Activated CD8-positive, alpha-beta memory T cell treated with anti-CD3 and anti-CD28 coated beads for 24 hours (primary cell): ENCODE measurements around the gene PPP1R7.
A peak's percentile ranks its signal among the peaks of the same experiment; 100 is the strongest.

Source experiments
- DNase-seq: peaks from one replicate; pipeline ENCODE4 v3.0.0-alpha.2; 2020

The PPP1R7 gene, protein sequence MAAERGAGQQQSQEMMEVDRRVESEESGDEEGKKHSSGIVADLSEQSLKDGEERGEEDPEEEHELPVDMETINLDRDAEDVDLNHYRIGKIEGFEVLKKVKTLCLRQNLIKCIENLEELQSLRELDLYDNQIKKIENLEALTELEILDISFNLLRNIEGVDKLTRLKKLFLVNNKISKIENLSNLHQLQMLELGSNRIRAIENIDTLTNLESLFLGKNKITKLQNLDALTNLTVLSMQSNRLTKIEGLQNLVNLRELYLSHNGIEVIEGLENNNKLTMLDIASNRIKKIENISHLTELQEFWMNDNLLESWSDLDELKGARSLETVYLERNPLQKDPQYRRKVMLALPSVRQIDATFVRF

DNA sequence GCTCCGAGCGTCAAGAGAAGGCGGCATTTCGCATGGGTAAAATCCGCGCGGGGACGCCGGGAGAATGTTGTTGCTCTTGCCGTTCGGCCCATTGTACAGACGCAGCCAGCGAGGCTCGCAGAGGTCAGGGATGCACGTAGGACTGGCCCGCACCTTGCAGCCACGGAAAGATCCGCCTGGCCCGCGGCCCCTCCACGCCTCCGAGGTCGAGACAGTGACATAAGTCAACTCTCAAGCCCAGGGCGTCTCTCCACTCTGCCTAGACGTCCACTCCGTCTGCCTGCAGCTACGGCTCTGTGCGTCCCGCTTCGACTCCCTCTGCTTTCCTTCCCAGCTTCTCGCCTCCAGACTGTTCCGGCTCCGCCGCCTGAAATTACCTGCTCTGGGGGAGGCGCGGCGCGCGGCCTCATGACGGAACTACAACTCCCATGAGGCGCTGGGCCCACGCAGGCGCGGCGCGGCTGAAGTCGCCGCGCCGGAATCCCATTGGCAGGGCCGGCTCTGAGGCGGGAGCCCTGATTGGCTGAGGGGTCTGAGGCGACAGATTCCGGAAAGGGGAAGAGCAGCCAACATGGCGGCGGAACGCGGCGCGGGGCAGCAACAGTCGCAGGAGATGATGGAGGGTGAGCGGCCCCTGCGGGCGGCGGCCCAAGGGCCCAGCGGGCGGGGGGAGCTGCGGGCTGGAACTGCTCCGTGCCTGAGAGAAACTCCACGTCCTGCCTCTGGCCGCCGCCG lies at the start of gene PPP1R7:
TSS of gene PPP1R7 (plus strand) at position 543 of the 735 bp plus-strand sequence. CDS start at position 572, 29 bp downstream.
- DNase-seq: peak; percentile 94

DNA sequence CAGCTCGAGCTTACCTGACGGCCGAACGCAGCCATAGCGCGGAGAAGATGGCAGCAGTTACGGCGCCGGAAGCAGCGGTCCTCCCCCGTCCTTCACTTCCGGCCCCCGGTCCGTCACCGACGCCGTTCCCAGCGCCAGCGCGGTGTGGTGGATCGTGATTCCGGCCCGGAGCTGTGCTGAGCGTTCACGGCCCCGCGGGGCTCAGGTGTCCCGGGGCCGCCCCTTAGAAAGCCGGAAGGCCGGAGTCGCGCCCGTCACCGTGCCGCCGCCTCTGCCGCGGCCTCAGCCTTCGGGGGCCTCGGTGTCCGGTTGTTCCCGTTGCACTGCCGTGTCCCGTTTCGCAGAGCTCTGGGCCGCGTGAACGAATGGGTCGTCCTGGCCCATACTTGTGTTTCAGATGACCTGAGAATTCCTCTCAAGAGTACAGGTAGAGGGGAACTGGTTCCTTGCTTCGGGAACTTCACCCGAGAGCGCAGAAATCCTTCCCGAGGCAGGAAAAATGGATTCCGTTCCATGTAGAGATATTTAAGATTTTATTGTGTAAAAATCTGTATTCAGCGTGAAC lies 47.9 kb upstream of the PPP1R7 start, which contains the start of gene MTERF4:
TSS of gene MTERF4 (minus strand) at position 49 of the 565 bp plus-strand sequence. CDS start at position 35, 14 bp downstream.
- DNase-seq: peak; percentile 95

DNA sequence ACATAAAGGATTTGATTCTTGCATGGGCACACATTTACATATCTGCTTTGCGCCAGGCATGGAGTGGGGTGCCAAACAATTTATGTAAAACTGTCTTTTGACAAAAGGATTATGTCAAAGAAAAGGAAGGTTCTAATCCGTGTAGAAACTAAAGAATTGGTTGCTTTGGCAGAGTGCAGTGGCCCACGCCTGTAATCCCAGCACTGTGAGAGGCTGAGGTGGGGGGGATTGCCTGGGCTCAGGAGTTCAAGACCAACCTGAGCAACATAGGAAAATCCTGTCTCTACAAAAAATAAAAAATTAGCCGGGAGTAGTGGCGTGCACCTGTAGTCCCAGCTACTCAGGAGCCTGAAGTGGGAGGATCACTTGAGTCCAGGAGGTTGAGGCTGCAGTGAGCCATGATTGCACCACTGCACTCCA lies 47.1 kb upstream of the PPP1R7 start:
- DNase-seq: peak; percentile 52

DNA sequence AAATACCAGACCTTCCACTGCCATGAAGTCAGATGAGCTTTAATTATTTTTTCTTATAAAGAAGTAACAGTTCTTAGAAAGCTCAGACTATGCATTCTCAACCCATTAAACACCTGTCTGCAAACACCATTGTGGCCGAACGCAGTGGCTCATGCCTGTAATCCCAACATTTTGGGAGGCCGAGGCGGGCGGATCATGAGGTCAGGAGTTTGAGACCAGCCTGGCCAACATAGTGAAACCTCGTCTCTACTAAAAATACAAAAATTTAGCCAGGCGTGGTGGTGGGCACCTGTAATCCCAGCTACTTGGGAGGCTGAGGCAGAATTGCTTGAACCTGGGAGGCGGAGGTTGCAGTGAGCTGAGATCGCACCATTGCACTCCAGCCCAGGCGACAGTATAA lies 45.7 kb upstream of the PPP1R7 start:
- DNase-seq: peak; percentile 47

DNA sequence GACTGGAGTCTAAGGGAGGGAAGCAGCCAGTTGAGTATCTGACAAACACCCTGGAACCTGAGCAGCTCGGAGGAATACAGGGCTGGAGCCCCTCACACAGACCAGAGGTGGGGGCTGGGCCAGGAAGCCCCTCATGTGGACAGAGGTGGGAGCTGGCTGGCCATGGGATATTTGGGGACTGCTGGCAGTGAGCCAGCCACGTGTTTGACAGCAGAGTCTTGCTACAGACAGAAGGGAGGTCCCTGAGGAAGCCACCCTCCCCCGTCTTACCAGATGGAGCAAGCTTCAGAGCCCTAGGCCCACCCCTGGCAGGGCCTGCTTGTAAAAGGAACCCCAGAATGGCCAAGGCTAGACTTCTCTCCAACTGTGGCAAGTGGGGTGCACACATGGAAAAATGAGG lies 44.6 kb upstream of the PPP1R7 start:
- DNase-seq: peak; percentile 57

DNA sequence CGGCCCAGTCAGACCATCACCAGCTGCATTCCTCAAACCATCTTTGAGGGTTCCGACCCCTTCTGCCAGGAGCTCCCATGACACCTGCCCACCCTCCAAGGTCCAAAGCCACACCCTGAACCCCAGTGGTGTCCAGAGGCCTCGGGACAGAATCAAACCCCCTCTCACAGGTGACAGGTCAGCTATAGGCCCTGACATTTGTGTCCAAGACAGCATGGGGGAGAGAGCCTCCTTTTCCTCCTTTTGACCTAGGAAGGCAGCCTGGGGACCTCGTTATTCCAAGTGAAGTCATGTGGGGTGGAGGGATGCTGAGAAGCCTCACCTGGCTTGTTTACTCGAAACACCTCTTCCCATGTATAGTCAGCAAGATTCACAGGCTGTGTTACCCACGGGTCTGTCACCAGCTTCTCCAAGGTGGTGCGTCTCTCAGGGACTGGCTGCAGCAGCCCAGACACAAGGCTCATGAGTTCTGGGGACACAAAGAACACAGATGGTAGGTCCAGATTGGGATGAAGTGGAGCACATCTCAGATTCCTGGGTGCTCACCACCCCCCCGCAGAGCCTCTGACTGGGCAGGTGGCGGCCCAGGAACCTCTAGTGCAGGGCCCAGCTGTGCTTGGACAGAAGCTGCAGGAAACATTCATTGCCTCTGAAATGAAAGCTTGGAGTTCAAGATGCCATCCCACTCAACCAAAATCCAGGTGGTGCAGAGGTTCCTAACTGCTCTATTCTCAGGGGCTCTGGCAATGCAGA lies 43.1 kb upstream of the PPP1R7 start:
- peak; percentile 50 for DNase-seq

DNA sequence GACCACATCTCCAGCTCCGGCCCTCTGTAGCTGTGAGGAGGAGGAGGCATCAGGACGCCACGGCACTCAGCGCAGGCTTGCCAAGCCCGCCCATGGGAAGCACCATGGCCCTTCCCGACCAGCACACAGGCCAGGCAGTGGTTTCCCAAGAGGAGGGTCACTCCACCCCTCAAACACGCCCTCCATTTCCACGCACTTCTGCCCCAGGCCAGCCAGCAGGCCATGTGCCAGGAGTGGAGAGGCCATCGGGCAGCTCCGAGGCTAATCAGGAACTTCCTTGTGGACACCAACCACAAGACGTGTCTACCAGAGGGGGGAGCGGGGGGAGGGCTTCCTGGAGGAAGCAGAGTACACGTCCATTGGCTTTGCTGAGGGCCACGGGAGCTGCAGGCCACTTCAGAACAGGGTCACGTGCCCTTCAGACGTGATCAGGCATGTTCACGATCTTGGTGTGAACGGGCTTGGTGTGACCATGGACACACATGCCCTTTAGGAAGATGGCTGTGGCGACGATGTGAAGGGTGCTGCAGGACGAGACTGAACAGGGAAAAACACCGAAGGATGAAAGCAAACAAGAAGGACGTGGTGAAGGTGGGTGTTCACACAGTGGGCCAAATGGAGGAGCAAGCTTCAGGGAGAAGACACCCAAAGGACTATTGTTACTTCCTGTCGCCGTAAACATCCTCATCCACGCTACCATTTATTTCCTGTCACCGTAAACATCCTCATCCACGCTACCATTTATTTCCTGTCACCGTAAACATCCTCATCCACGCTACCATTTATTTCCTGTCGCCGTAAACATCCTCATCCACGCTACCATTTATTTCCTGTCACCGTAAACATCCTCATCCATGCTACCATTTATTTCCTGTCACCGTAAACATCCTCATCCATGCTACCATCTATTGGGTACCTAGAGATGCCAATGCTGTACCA lies 41.7 kb upstream of the PPP1R7 start:
- peak; percentile 73 for DNase-seq

DNA sequence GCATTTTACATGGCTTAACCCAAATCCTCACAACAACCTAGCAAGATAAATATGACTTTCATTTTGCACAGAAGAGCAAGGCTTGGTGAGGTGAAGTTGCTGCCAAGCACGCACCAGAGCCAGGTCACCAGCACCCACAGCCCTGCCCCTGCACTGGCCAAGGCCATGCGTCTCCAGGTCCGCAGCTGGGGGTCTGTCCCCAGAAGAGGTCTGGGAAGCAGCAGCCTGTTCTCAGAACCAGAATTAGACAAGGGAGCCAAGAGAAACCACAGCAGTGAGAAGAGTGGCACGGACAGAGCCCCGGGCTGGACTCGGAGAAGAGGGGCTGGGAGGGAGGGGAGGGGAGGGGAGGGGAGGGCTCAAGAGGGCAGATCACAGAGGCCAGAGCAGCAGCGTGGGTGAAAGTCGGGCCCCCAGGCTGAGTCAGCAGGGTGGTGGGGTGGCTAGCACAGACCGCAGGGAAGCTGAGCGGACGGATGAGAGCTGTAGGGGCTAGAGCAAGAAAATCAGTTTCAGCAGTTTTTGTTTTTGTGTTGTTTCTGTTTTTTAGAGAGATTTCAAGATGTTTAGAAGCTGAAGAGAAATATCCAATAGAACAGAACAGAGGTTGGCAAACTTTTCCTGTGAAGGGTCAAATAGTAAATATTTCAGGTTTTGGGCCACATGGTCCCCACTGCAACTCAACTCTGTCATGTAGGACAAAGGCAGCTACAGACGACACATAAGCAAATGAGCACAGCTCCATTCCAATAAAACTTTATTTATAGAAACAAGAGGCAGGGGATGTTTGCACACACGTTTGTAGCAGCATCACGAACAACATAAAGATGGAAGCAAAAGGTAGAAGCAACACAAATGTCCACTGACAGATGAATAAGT lies 40.8 kb upstream of the PPP1R7 start:
- peak; percentile 72 for DNase-seq

DNA sequence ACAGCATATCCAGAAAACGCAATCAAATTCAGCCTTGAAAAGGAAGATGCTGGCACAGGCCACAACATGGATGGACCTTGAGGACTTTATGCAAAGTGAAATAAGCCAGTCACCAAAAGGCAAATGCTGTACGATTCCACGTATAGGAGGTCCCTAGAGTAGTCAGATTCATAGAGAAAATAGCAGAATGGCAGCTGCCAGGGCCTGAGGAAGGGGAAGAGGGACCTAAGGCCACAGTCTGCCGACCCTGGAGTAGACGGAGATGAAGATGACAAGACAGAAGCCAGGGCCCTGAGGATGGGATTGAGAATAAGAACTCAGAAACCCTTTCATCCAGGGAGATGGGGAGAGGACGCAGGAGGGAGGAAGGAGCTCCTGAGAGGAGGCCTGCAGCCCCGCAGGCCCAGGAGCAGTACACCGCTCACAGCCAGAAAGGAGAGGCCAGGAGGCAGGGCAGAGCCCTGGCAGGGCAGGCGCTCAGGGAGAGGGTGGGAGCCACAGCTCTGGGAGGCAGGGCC lies 40.1 kb upstream of the PPP1R7 start:
- DNase-seq: no peak

DNA sequence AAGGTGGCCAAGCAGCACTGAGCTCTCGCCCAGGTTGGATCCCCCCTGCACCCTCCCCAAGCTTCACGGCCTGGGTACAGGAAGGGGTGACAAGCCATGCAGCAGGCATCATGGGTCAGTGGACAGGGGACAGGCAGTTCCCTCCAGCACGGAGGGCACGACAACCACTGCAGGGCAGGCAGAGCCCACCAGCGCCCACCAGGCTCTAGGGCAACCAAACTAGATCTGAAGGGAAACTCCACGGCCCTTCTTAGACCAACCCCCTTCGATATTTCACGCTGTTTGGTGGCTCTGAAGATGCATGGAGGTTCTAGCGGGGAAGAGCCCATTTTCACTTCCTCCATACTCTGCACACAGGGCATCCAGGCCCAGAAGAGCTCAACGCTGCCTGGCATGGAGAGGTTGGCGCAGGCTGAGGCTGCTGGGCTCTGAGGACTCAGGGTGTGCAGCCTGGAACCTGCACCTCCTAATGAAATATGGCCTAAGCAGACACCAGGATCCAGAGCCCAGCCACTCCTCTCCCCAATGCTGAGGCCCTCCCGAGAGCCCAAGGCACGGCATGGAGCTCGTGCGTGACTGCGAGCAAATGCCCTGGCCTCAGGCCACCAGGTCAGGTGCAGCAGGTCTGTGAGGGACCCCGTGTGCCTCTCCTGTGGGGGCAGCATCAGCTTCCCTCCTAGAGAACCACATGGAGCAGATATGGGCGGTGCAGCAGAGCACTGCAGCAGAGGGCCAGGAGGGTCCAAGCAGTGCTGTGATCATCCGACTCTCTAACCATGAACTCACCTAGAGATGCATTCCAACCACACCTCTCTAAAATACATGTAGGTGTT lies 39.4 kb upstream of the PPP1R7 start:
- DNase-seq: peak; percentile 69

DNA sequence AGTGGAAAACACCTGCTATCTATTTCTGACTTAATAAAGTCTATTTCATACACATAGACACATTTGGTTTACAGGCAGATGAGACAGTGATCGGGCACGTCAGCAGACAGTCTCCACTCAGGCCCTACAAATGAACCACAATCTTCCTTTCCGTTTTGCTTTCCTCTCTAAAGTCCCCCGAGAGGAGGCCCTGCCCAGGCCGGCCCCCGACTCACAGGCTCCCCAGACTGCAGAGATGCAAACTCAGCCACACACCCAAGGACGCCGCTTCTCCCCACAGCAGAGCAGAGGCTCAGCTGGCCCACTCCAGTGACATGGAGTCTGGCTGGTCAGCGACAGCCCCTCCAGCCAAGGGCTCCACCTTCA lies 38.8 kb upstream of the PPP1R7 start:
- peak; percentile 71 for DNase-seq

DNA sequence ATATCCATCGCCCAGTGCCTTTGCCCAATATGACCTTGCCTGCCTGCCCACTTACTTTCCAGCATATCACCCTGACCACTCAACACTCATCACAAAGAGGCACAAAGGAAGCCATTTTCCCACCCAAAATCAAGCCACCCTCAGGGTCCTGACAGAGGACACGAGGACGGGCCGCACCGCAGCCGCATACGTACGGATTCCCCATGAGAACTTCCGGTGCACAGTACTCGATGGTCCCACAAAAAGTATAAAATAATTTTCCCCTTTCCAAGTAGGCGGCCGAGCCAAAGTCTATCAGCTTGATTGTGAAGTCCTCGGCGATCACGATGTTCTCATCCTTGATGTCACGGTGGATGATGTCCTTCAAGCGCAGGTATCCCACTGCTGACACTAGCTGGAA lies 38.2 kb upstream of the PPP1R7 start:
- DNase-seq: no peak

DNA sequence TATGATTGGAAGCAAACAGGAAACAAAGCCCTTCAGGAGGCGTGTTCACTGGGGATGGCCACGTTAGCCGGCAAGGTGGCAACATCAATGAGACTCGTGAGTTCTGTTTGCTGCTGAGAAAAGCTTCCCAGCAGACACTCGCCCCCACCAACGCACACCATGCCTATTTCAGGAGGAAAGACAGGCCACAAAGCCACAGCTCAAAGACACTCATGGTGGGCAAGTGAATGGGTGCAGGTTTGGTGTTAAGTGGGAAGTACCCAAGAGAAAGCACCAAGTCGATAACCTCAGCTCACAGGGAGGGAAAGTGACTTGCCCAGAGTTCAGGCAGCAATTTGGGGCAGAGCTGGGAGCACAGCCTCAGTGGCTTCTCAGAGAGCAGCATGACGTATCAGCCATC lies 37.7 kb upstream of the PPP1R7 start:
- DNase-seq: peak; percentile 76

DNA sequence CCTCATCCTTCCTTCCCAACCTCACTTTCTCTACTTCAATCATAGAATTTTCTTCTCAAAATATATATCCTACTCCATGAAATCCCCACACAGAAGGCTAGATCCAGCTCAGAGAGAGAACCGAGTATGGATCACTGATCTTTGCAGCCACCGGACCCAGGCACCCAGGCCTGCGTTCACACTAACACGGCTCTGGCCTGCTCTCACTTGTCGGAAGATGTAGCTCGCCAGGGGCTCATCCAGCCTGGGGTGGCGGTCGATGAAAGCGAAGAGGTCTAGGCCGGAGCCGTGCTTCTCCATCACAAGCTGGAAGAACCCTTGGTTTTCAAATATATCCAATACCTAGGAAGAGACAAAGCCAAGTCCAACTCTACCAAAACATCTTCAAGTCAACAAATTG lies 35.4 kb upstream of the PPP1R7 start:
- DNase-seq: no peak

DNA sequence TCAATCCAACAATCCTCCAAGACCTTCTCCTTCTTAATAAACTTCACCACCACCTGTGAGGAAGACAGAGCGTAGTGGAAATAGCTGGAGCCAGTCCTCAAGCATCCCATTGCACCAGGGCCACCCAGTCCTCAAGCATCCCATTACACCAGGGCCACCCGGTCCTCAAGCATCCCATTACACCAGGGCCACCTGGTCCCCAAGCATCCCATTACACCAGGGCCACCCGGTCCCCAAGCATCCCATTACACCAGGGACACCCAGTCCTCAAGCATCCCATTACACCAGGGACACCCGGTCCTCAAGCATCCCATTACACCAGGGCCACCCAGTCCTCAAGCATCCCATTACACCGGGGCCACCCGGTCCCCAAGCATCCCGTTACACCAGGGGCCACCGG lies 34.9 kb upstream of the PPP1R7 start:
- no peak for DNase-seq

DNA sequence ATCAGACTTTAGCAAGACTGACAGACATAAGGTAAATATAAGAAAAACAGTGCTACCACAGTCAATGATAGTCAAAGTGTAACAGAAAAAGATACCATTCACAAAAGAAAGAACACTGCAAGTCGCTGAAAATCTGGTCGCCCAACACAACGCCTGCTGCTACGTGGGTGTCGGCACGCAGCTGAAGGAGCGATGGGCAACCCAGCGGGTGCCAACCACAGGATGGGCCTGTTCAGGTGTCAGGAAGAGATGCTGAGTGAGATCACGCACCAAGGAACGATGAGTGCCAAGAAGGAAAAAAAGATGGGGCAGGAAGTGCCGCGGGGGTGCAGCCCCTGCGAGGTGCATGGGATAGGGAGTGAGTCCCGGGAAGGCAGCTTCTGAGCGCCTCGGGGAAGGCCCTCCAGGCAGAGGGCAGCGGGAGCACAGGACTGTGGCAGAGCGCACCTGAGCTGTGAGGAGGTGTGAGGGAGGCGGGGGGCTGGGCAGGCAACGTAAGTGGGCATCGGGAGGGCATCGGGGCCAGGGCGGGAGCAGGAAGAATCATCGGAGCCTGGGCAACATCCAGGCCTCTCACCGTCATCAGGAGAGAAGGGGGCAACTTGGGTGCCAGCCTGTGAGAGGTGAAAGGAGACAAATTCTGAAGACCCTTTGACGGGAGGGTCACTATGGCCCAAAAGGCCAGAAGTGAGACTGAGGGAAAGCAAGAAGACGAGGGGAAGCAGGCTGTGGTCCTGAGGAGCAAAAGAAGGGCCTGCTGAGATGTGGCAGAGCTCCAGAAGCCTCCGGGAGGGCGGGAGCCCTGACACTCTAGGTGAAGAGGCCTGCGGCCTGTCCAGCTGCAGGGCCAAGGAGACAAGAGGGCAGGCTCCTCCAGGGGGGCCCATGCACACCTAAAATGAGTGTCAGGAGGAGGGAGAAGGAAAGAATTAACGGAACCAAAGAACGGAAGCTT lies 33.4 kb upstream of the PPP1R7 start:
- DNase-seq: no peak

DNA sequence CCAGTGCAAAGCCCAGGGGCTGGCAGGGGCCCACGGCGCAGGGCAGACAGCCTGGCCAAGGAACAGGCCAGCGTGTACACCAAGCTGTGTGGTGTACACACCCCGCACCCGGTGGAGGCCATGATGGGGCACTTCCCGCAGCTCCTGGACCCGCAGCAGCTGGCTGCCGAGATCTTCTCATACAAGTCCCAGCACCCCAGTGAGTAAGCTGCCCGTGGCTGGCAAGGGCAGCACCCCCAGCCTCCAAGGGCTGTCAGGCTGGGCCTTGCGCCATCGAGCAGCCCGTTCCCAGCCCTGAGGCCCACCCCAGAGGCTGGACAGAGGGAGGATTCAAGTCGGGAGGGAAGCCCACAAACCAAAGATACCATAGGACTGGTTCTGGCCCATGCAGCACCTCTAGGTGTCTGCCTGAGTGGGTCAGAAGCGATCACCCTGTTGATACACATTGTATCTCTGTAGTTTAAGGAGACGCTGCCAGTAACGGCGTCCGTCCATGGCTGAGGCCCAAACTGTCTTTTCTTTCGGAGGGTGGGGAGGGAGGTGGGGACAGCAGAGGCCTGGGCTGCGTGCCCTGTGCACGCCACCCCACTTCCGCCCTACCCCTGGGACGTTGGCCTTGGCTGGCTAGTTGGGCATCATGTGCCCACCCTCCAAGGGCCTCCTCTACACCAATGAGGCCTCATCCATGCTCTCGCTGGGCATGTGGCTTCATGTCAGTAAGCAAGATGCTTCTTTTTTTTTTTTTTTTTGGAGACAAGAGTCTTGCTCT lies 31.3 kb upstream of the PPP1R7 start:
- DNase-seq: no peak

DNA sequence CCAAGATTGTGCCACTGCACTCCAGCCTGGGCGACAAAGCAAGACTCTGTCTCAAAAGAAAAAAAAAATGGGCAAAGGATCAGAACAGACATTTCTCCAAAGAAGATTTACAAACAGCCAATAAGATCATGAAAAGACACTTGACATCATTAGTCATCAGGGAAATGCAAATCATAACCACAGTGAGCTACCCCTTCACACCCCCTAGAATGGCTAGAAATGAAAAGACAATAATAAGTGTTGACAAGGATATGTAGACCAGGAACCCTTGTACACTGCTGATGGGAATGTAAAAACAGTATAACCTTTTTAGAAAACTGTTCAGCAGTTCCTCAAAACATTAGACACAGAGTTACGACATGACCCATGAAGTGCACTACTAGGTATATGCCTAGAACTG lies 29.8 kb upstream of the PPP1R7 start:
- no peak for DNase-seq
